Measurements from ENCODE around the gene VWF. TPM values are rescaled to one million over a fixed set of nuclear protein-coding genes. Genes with fewer than 3 reads are reported as not detected.

The VWF gene
- total and polyA plus RNA-seq, 10 of the 15 experiments (the other 5 are each of a cell fraction or from before 2014, with no cell fraction given) = 0.08 to 0.23 TPM; not detected in 8

GRCh38 chr12:5907807-5908206 lies 216.7 kb downstream of the VWF start (continued):
- TF ChIP-seq E2F4 (IDR thresholded peaks at IDR 0.05; ENCODE audit: low read depth, low read length) = no peak

GRCh38 chr12:5905757-5906156 lies 218.7 kb downstream of the VWF start:
- H3K27ac ChIP-seq (ENCODE audit: control insufficient read depth, insufficient read depth) = no peak overlapping the region
- no peaks in the 10 kb centered on the region for H3K9me3 ChIP-seq (replicated peaks; ENCODE audit: control insufficient read depth, insufficient read depth, low read length)
- in situ Hi-C loops (cut with MboI) (no loop called here), intact Hi-C loops (cut with micrococcal nuclease; ENCODE audit: unreplicated experiment) (no loop called here)
- whole genome bisulfite sequencing (ENCODE audit: insufficient coverage, insufficient replicate concordance, low lambda C conversion rate, missing lambda C conversion rate) = 33% methylated on average over 4 of the region's 4 CpGs
- no peak for DNase-seq (ENCODE audit: low read depth, low spot score)
- no peak for FAIRE-seq
- H2AFZ ChIP-seq (ENCODE audit: control insufficient read depth, low read depth, low read length) = no peak overlapping the region
- ChIA-PET RAD21 (ENCODE audit: unreplicated experiment) (no interaction called here), POLR2A (no interaction called here), CTCF (no interaction called here), SMC1A (ENCODE audit: uncharacterized antibody, unreplicated experiment) (interaction anchor here (0.6 kb wide), 1 partner anchor 50 kb away, joined by 3 read pairs; no protein-coding TSS in a partner anchor)
- no TSS peak for BruUV-seq (replicated peaks)
- no peaks in the 10 kb centered on the region for H3K4me1 ChIP-seq (ENCODE audit: control insufficient read depth, insufficient read depth, low read length)
- no peaks in the 10 kb centered on the region for H4K20me1 ChIP-seq (ENCODE audit: control insufficient read depth, insufficient read depth)
- H3K27me3 ChIP-seq (replicated peaks in 1 of 2; ENCODE audit: control insufficient read depth in 2 of 2, insufficient read depth in 2 of 2, low read length in 1 of 2) = peaks cover 2 to 7% of the 10 kb centered on the region in 2 experiments; a peak in 3 of 4 replicates
- no peaks in the 10 kb centered on the region for H3K36me3 ChIP-seq (ENCODE audit: control insufficient read depth in 2 of 2, insufficient read depth in 2 of 2, low read length in 1 of 2)
- ATAC-seq = no peak
- H3K79me2 ChIP-seq (ENCODE audit: control insufficient read depth, insufficient read depth, low read length) = no peaks in the 10 kb centered on the region
- H3K4me3 ChIP-seq = no peak overlapping the region
- H3K9ac ChIP-seq (ENCODE audit: control insufficient read depth, insufficient read depth, low read length) = no peak overlapping the region
- H3K4me2 ChIP-seq (ENCODE audit: control insufficient read depth, insufficient read depth) = no peak overlapping the region
- TF ChIP-seq WRNIP1 (IDR thresholded peaks at IDR 0.05; ENCODE audit: borderline replicate concordance, low read depth, low read length) = no peak
- no peak for TF ChIP-seq MAX (IDR thresholded peaks at IDR 0.05; ENCODE audit: low read depth, low read length)
- TF ChIP-seq TARDBP (IDR thresholded peaks at IDR 0.05; ENCODE audit: borderline replicate concordance) = no peak
- TF ChIP-seq ZNF217 (IDR thresholded peaks at IDR 0.05) = no peak
- no peak for TF ChIP-seq RELB (IDR thresholded peaks at IDR 0.05; ENCODE audit: low read depth)
- TF ChIP-seq BCLAF1 (IDR thresholded peaks at IDR 0.05) = no peak
- no peak for TF ChIP-seq BRCA1 (IDR thresholded peaks at IDR 0.05; ENCODE audit: low read depth, low read length)
- TF ChIP-seq ZNF592 (IDR thresholded peaks at IDR 0.05) = no peak
- TF ChIP-seq GATAD2B (conservative IDR thresholded peaks at IDR 0.05; ENCODE audit: low read depth) = no peak
- no peak for TF ChIP-seq NFXL1 (IDR thresholded peaks at IDR 0.05; ENCODE audit: borderline replicate concordance)
- TF ChIP-seq CEBPB (IDR thresholded peaks at IDR 0.05; ENCODE audit: borderline replicate concordance in 1 of 2, low read depth in 2 of 2, low read length in 2 of 2) = no peak
- TF ChIP-seq POLR2A (IDR thresholded peaks at IDR 0.05; ENCODE audit: low read depth, low read length) = no peak
